Fibroblast of skin of abdomen (primary cell): ENCODE results near the gene EIF3K.
A peak's percentile ranks its signal among the peaks of the same experiment; 100 is the strongest.

ENCODE experiments used
- DNase-seq: peaks from one replicate; pipeline ENCODE4 v3.0.0-alpha.2; 2013

EIF3K gene

GRCh38 chr19:38650172-38650775 lies 31.3 kb downstream of the EIF3K start:
- DNase-seq: no peak

DNA sequence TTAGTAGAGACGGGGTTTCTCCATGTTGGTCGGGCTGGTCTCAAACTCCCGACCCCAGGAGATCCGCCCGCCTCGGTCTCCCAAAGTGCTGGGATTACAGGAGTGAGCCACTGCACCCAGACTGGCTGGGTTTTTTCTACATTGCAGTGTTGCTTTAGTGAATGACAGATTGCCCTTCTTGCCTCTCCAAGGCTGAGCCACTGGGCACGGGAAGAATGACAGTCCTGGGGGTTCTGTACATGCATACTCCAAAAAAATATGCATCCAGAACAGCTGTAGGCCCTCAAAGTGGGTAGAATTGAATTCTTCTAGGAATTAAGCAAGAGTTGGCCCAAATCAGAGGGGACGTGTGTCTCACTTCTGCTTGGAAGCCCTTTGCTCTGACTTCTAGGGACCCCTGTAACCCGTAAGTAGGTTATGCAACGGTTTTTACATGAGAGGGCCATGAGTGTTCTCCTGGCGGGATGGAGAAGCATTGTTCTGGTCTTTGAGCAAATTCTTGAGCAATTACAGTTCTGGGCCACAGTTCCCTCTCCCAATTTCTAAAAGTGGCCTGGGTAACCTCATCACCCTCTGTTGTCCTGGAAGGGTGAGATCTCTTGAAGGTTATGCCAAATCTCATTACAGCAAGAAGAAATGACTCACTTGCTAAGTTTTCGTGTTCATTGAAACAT lies 32.1 kb downstream of the EIF3K start:
- DNase-seq: peak; percentile 68

GRCh38 chr19:38653028-38653571 lies 34.1 kb downstream of the EIF3K start:
- peak; percentile 48 for DNase-seq

GRCh38 chr19:38654628-38655055 lies 35.7 kb downstream of the EIF3K start:
- DNase-seq: no peak

DNA sequence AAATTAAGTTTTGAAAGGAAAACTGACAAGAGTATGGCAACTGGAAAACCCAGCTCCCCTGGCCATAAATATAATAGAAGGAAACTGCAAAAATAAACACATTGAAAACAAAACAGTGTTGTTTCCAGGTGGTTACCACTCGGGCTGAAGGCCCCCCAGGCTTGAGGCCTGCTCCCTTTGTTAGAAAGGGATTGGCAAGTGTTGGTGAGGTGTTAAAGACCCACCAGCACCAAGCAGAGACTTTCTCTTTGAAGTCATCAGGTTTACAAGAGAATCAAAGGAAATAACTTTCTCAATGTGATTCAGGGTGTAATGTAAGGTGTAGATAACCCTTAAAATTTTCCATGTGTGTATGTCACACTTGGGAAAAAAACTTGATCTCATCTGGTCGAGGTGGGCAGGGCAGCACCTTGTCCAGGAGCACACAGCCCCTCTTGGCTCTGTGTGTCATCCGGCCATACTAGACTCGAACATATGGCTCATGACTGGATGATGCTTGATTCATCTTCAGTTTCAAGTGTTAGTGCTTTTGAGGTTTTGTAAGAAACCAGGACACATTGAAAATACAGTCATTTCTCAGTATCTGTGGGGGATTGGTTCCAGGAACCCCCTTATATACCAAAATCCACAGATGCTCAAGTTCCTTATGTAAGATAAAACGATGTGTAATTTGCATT lies 36.3 kb downstream of the EIF3K start:
- DNase-seq: peak; percentile 47

DNA sequence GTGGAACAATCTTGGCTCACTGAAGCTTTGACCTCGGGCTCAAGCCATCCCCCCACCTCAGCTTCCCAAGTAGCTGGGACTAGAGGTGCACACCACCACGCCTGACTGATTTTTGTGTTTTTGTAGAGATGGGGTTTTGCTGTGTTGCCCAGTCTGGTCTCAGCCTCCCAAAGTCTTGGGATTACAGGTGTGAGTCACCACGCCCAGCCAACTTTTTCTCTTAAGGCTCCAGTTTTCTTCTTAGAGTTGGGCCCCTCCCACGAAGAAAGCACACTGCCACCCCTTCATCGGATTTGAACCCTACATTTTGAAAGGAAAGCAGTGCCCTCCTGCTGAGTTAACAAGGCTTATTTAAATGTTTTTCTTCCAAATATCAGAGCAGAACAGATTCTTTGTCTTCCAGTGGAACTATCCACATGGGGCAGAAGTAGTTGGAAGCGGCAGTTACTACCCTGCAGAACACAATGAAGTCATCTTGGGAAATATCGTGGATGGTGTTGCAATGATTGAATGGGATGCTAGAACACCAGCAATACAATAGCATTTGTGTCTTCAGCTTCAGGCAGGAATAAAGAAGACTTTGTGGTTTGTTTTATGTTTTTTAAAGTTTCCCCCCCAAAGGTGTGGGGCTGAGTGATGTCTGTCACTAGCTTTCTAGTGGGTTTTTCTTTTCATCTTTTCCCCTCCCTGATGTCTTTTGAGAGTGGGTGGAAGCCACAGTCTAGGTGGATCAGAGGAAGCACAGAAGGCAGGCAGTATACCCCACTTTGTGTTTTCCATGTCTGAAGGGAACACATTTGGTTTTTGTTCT lies 37.4 kb downstream of the EIF3K start:
- DNase-seq: peak; percentile 67

DNA sequence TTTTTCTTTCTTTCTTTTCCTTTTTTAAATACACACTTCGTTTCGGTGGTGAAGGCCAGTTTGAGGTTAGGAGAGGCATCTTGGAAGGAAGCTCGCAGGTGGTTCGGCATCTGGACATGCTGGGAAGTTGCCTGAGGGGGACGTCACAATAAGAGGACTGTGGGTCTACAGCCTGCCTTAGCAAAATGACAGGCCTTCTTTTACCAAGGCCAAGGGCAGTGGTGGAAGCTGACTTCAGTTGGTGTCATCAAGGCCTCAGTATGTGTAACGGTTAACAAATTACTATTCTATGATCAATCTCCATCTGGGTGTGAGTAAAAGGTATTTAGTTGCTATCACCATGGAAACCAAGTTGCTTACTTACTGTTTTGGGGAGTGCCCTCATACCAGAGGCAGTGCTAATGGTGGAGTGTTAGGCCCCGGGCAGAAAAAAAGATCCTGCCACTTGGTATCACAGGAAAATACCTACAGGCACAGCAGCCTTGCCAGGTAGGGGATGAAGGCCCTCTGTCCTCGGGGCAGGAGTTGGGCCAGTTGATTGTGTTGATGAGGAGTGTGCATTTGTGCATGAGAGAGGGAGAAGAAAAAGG lies 38.7 kb downstream of the EIF3K start:
- peak; percentile 88 for DNase-seq

DNA sequence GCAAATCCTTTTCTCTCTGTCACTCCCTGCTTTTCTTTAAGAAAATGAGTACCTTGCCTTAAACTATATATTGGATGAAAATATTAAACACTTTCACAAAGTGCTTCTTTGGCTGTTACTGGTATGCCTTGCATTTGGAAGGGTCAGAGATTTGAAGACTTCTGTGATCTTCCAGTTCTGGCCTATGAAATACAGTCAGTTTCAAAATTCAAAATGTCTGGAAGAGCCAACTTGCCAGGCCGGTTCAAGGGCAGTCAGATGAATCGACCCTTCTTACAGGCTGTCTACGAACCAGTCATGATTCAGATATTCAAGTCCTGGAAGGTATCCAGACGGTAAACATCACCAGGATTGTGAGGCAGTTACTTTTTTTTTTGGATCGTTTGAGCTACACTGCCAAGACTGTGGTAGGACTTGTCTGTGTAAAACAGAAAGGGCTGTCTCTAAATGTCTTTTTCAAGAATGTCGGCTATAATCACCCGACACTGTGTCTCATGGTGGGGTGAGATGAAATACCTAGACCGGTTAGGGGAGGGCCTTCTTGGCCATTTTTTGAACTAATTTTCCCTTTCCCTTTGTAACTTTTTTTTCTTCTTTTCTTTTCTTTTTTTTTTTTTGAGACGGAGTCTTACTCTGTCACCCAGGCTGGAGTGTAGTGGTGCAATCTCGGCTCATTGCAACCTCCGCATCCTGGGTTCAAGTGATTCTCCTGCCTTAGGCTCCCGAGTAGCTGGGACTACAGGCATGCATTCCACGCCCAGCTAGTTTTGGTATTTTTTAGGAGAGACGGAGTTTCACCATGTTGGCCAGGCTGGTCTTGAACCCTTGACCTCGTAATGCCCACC lies 39.7 kb downstream of the EIF3K start:
- peak; percentile 100 for DNase-seq

DNA sequence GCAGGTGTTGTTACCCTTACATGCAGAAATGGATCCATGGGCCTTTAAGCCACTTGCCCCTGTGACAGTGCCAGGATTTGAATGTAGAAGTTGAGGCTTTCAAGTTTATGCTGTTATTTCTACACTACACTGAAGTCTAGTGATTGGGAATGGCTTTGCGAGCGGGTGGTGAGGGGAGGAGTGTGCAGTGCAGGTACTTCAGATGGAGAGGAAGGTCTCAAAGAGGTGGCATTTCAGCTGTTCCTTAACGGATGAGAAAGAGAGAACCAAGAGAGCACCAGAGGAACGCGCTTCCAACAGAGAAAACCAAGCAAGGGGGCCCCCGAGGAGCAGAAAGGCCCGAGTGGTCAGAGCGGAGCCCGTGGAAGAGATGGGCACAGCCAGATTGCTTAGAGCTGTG lies 41.7 kb downstream of the EIF3K start:
- DNase-seq: no peak

- peak; percentile 56 for DNase-seq
Measured at GRCh38 chr19:38661136-38661535, 42.1 kb downstream of the EIF3K start.

- no peak for DNase-seq
Measured at GRCh38 chr19:38661996-38662395, 43.0 kb downstream of the EIF3K start.

DNA sequence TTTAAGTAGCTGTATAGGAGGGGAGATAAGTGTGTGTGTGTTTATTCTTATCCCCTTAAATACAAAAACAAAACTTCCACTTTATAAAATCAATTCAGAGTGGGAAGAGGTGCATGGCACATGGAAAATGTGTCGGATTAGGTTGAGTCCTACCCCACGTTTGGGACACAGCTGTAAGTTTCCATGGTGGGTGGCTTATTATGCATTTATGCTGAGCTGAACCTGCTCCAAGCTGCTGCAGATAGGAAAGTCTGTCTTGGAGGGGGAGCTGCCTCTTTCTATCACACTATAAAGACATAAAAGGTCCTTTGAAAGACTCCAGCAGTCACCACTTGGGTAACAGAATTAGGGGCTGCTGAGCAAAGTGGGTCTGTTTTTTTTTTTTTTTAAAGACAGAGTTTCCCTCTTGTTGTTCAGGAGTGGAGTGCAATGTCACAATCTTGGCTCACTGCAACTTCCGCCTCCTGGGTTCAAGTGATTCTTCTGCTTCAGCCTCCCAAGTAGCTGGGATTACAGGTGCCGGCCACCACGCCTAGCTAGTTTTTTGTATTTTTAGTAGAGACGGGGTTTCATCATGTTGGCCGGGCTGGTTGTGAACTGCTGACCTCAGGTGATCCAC lies 43.7 kb downstream of the EIF3K start:
- no peak for DNase-seq

DNA sequence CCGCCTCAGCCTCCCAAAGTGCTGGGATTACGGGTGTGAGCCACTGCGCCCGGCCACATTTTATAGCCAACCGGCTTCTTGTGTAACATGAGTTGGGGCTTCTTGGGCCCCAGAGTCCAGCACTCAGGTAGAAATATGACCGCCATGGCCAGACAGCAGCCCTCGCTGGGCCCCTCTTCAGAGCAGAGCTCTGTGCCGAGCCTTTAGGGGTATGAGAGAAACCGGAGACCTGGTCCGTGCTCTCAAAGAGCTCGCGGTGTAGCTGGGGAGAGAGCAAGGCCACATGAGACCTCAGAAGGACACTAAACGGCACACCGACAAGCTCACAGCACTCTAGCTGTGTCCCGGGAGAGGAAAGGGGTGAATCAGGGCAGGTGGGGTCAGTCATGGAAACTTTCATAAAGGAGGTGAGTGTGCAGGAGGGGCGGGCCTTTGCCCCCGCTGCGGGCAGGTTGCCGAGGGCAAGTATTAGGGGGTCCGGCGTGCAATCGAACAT lies 44.2 kb downstream of the EIF3K start:
- no peak for DNase-seq

- no peak for DNase-seq
Measured at GRCh38 chr19:38663957-38664502, 45.0 kb downstream of the EIF3K start.

- no peak for DNase-seq
Measured at GRCh38 chr19:38664503-38665211, 45.7 kb downstream of the EIF3K start.

DNA sequence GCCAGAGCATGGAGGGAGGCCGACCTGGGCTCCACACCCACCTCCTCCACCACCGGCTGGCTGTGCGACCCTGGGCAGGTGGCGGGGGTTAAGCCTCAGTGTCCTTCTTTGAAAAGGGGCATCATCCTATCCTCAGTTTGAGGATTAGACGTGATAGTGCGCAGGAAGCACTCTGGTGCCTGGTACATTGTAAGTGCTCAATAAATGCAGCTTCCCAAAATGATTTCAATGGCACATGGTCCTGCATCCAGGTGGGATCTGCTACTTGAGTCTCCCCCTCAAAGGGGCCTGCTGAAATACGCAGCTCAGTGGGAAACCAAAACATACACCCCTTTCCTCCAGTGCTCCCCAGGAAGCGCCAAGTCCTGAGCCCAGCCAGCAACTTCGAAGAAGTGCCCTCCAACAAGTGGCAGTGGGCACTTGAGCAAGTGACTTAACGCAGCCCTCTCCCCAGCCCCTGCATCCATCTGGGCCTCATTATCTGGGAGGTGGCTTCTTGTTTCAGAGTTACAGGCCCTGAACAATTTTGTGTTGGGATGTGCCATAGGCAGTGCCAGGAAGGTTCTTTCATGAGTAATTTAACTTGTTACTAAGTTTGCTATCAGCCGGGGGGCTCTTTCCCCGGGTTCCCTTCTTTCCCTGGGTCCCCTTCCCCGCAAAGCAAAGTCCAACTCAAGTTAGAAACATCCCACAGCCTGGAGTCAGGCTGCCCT lies 46.4 kb downstream of the EIF3K start:
- no peak for DNase-seq

DNA sequence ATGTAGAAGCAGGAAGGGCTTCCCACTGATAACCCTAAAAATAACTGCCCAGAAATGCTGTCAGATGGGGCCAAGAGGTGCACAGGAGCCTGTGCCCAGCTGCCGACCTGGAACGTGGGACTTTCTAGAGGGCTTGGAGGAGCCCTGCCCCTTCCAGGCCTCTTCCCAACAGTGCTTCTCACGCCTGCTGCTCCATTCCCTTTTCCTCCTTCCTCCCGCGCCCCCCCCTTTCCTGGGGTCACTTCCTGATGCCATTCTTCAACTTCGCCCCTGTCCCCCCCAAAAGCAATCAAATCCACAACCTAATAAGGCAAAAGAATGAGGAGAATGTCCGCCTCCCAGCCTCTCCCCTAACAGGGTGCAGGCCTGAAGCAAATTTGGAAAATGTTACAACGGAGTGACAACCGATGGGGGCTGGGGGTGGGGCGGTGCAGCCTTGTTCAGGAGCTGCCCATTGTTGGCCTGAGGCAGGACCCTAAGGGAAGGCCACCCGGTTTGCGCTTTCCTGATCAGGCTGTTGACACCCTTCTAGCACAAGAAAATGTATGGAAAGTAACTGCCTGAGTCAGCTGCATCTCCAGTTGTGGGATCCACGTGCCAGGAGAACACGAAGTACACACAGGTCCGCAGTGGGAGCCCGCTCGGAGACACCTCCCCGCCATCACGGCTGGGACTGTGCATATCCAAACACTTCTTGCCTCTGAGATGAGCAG lies 47.1 kb downstream of the EIF3K start:
- peak; percentile 96 for DNase-seq
